CD4-positive, alpha-beta T cell (primary cell): ENCODE data around the gene MRPL36. TPM values are rescaled to one million over a fixed set of nuclear protein-coding genes. Genes with fewer than 3 reads are reported as not detected.

Experiments
- ATAC-seq: fragments of 200-7000 bp; cut with Tn5 transposase; one replicate; pipeline ENCODE4 v1.10.0; 2022; ENCODE audit warnings: mild to moderate bottlenecking; ENCODE audit not compliant: poor library complexity
- CTCF ChIA-PET: fragments of 350-600 bp; sonication (Branson Sonifier 250); formaldehyde crosslinking; loops from one replicate; lab custom pipeline; 2021; ENCODE audit warnings: antibody characterized with exemption, inconsistent platforms; lab: Charles Lee
- POLR2A ChIA-PET: fragments of 350-600 bp; sonication (Branson Sonifier 250); formaldehyde crosslinking; loops from one replicate; lab custom pipeline; 2021; ENCODE audit warnings: antibody characterized with exemption, inconsistent platforms; lab: Charles Lee
- DNase-seq, 14 experiments: peaks; one replicate each; pipeline ENCODE4 v3.0.0-alpha.2; 2013 to 2020; ENCODE audit warnings: mixed read lengths in 2 of 14
- H3K27ac ChIP-seq, 2 donors: one replicate each; pipeline versions ENCODE4 v1.5.1 to v1.7.0; 2013; ENCODE audit warnings: low read length in 2 of 2, low read depth in 1 of 2, mild to moderate bottlenecking in 1 of 2
- H3K27me3 ChIP-seq, 2 experiments: 1 replicate in 1 of 2; 2 replicates in 1 of 2; pipeline versions ENCODE4 v1.6.1 to v1.7.0; 2013; ENCODE audit warnings: low read length in 2 of 2, control low read depth in 1 of 2, mild to moderate bottlenecking in 1 of 2, moderate library complexity in 1 of 2; ENCODE audit not compliant: insufficient read depth in 2 of 2, control insufficient read depth in 1 of 2
- H3K36me3 ChIP-seq: one replicate; pipeline ENCODE4 v1.6.1; 2013; ENCODE audit warnings: low read length, control low read depth; ENCODE audit not compliant: insufficient read depth
- H3K4me1 ChIP-seq: one replicate; pipeline ENCODE4 v1.6.1; 2013; ENCODE audit warnings: low read length, control low read depth; ENCODE audit not compliant: insufficient read depth
- H3K4me3 ChIP-seq: one replicate; pipeline ENCODE4 v1.5.1; 2013; ENCODE audit warnings: mild to moderate bottlenecking, low read length, moderate library complexity
- H3K9me3 ChIP-seq, 2 experiments: 1 replicate in 1 of 2; 2 replicates in 1 of 2; pipeline versions ENCODE4 v1.6.1 to v1.7.0; 2013; ENCODE audit warnings: low read length in 2 of 2, mild to moderate bottlenecking in 2 of 2, control low read depth in 1 of 2, moderate library complexity in 1 of 2; ENCODE audit not compliant: control insufficient read depth in 1 of 2, insufficient read depth in 1 of 2
- H3K27ac Mint-ChIP-seq: one replicate; pipeline ENCODE4 v1.8.0; 2020; ENCODE audit warnings: mixed read lengths
- H3K27me3 Mint-ChIP-seq: one replicate; pipeline ENCODE4 v1.8.0; 2021; ENCODE audit warnings: mixed read lengths
- H3K36me3 Mint-ChIP-seq: one replicate; pipeline ENCODE4 v1.8.0; 2021; ENCODE audit warnings: low read depth, mixed read lengths
- H3K4me1 Mint-ChIP-seq: one replicate; pipeline ENCODE4 v1.8.0; 2021; ENCODE audit warnings: low read depth, mixed read lengths
- H3K4me3 Mint-ChIP-seq: one replicate; pipeline ENCODE4 v1.8.0; 2020; ENCODE audit warnings: mild to moderate bottlenecking, mixed read lengths
- H3K9me3 Mint-ChIP-seq: one replicate; pipeline ENCODE4 v1.8.0; 2020; ENCODE audit warnings: mixed read lengths
- intact Hi-C, 2 experiments: fragments of 100-400 bp; cut with DNase I in 1 of 2; cut with micrococcal nuclease in 1 of 2; formaldehyde crosslinking; loops; one replicate each; pipeline versions ENCODE4 v1.15.1 to v1.9.0; 2023 to 2025; cut with DNase I, micrococcal nuclease
- total RNA-seq, 174 experiments: library from RNA in 2 of 174; stranded (reverse) in 2 of 174; gene quantifications; one replicate each; pipeline ENCODE4 v1.2.3 and lab custom pipeline; 2021 to 2026
- TF ChIP-seq, protein P1 (sequence below): fragments of 200-600 bp; IDR thresholded peaks from one replicate; pipeline ENCODE4 v1.8.0; 2022; ENCODE audit warnings: antibody characterized with exemption, mild to moderate bottlenecking

The MRPL36 gene
- total RNA-seq, 2 experiments from 2014 or later = 14.3 to 18.2 TPM

DNA sequence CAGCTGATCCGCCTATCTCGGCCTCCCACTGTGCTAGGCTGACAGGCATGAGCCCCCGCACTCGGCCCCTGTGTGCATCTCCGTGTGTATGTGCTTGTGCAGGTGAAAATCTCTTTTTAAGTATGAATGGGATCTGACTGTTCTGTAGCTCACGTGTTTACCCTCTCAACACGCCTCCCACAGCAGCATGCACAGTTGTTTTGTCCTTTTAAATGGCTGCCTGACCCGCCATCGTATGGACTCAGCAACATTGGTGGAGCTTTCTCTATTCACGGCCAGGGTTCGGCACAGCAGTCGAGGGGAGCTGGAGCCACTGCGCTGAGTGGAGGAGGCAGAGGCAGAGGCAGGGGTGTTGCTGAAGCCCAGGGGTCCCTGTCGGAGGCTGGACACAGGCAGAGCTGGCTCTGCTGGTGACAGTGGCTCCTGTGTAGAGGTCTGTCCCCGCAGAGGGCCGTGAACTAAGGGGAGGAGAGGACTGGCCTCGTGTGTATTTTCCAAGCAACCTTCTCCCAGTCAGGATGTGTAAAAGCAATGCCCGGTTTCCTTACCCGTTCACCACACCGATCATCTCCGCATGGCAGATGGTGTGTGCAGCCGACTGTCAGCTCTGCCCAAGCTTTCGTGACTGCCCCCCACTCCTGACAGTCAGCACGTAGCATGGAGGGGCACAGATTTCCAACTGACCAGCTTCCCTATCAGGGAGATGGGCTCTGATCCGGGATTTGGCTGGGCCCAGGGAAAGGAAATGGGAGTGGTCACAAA lies 37.3 kb downstream of the MRPL36 start:
- no peak overlapping the region for H3K4me3 ChIP-seq
- TF ChIP-seq, protein P1, sequence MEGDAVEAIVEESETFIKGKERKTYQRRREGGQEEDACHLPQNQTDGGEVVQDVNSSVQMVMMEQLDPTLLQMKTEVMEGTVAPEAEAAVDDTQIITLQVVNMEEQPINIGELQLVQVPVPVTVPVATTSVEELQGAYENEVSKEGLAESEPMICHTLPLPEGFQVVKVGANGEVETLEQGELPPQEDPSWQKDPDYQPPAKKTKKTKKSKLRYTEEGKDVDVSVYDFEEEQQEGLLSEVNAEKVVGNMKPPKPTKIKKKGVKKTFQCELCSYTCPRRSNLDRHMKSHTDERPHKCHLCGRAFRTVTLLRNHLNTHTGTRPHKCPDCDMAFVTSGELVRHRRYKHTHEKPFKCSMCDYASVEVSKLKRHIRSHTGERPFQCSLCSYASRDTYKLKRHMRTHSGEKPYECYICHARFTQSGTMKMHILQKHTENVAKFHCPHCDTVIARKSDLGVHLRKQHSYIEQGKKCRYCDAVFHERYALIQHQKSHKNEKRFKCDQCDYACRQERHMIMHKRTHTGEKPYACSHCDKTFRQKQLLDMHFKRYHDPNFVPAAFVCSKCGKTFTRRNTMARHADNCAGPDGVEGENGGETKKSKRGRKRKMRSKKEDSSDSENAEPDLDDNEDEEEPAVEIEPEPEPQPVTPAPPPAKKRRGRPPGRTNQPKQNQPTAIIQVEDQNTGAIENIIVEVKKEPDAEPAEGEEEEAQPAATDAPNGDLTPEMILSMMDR = no peak
- Mint-ChIP-seq H3K4me1 (no peaks in the 10 kb centered on the region), H3K27me3 (peaks cover 22% of the 10 kb centered on the region), H3K9me3 (no peaks in the 10 kb centered on the region), H3K36me3 (no peaks in the 10 kb centered on the region), H3K27ac (no peak overlapping the region), H3K4me3 (no peak overlapping the region)
- CTCF ChIA-PET = no interaction called here
- DNase-seq = peak in 1 of 14 experiments; percentile 4
- ATAC-seq = no peak
- POLR2A ChIA-PET = no interaction called here
- peaks cover 3 to 15% of the 10 kb centered on the region in 2 experiments for H3K9me3 ChIP-seq
- no peak overlapping the region for H3K27ac ChIP-seq
- intact Hi-C loops = loop anchor here (5.0 kb wide), 1 partner anchor 255 kb away; no protein-coding TSS in a partner anchor
- no peaks in the 10 kb centered on the region for H3K4me1 ChIP-seq
- H3K36me3 ChIP-seq = no peaks in the 10 kb centered on the region
- H3K27me3 ChIP-seq = peaks cover 0 to 6% of the 10 kb centered on the region in 2 experiments

DNA sequence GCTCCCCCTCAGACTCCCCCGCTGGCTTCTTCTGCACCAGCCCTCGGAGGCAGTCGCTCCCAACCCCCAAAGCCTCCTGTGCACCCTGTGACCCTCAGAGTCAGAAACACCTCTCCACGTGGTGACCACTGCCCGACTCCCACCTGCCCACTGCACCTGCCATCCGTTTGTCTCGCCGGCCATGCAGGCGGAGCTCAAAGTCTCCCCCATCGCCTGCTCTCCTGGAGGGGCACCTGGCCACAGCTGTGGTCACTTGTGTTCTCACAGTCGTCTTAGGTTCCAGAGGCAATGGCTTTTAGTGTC lies 38.2 kb downstream of the MRPL36 start:
- DNase-seq (no peak), ATAC-seq (no peak)
- intact Hi-C loops = loop anchor here (5.0 kb wide), 1 partner anchor 256 kb away; no protein-coding TSS in a partner anchor
- peaks cover 3 to 17% of the 10 kb centered on the region in 2 experiments for H3K9me3 ChIP-seq
- no peak overlapping the region for H3K27ac ChIP-seq
- peaks cover 0 to 6% of the 10 kb centered on the region in 2 experiments for H3K27me3 ChIP-seq
- TF ChIP-seq, protein P1 = no peak
- no peak overlapping the region for H3K4me3 ChIP-seq
- ChIA-PET CTCF (no interaction called here), POLR2A (no interaction called here)
- Mint-ChIP-seq H3K9me3 (no peaks in the 10 kb centered on the region), H3K36me3 (no peaks in the 10 kb centered on the region), H3K4me1 (no peaks in the 10 kb centered on the region), H3K27me3 (peaks cover 22% of the 10 kb centered on the region), H3K27ac (no peak overlapping the region), H3K4me3 (no peak overlapping the region)
- H3K36me3 ChIP-seq = no peaks in the 10 kb centered on the region
- no peaks in the 10 kb centered on the region for H3K4me1 ChIP-seq

DNA sequence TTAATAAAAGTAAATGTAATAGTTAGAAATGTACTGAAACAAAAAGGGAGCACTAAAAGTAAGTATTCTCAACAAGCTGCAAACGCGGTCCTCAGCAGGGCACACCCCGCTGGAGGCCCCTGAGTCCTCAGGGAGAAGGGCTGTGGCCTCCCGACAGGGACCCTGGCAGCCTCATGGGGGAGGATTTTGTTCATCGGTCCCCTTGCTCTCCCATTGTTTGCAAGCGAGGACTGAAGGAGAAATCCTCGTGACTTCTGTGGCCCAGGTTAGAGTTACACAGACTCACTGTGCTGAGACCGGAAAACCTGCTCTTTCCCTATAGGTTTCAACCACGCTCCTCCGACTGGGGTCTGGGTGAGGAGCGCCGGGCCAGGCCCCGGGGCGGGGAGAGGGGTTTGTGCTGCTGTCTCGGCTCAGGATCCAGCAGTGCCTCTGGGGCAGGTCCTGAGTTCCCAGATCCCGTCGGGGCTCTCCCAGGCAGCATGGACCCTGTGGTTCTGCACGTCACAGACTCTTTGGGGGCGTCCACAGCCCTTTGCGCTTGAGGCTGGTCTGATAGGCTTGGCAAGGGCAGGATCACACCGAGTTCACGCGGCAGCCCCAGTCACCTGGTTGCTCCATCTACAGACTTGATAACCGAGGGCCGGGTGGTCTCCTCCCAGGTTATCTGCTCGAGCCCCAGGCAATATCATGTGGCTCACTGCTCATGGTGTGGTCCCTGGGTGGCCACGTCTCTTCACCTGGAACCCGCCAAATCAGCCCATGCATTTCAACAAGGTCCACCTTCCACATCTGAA lies 38.8 kb downstream of the MRPL36 start:
- ChIA-PET CTCF (no interaction called here), POLR2A (no interaction called here)
- H3K4me3 Mint-ChIP-seq = no peak overlapping the region
- H3K27me3 Mint-ChIP-seq = peaks cover 22% of the 10 kb centered on the region
- Histone ChIP-seq H3K4me3 (no peak overlapping the region), H3K27ac (no peak overlapping the region), H3K27me3 (peaks cover 0 to 6% of the 10 kb centered on the region in 2 experiments), H3K36me3 (no peaks in the 10 kb centered on the region), H3K9me3 (peaks cover 3 to 17% of the 10 kb centered on the region in 2 experiments), H3K4me1 (no peaks in the 10 kb centered on the region)
- intact Hi-C loops = loop anchor here (5.0 kb wide), 1 partner anchor 256 kb away; no protein-coding TSS in a partner anchor
- TF ChIP-seq, protein P1 = no peak
- DNase-seq (peak in 1 of 14 experiments; percentile 6), ATAC-seq (no peak)
- H3K36me3 Mint-ChIP-seq = no peaks in the 10 kb centered on the region
- no peak overlapping the region for H3K27ac Mint-ChIP-seq
- no peaks in the 10 kb centered on the region for H3K9me3 Mint-ChIP-seq
- no peaks in the 10 kb centered on the region for H3K4me1 Mint-ChIP-seq
